ENCODE measurements around the gene FST. TPM values are rescaled to one million over a fixed set of nuclear protein-coding genes. Genes with fewer than 3 reads are reported as not detected.

Gene FST
- total RNA-seq, 4 donors from 2014 or later = 2.1 to 15.7 (median 9.3) TPM

- DNase-seq (ENCODE audit: low spot score) = no peak
- no peak for ATAC-seq (ENCODE audit: low FRiP score)
- TF ChIP-seq CTCF (IDR thresholded peaks at IDR 0.05) = no peak
These were observed 7.5 kb upstream of the FST start for GRCh38 chr5:53472720-53473510.

- TF ChIP-seq CTCF (IDR thresholded peaks at IDR 0.05) = no peak
- no peak for DNase-seq (ENCODE audit: low spot score)
- no peak for ATAC-seq (ENCODE audit: low FRiP score)
These were observed 6.8 kb upstream of the FST start for GRCh38 chr5:53473633-53474032.

GRCh38 chr5:53475320-53475719, 5.1 kb upstream of the FST start:
- no peak for ATAC-seq (ENCODE audit: low FRiP score)
- DNase-seq (ENCODE audit: low spot score) = no peak
- no peak for TF ChIP-seq CTCF (IDR thresholded peaks at IDR 0.05)

DNA sequence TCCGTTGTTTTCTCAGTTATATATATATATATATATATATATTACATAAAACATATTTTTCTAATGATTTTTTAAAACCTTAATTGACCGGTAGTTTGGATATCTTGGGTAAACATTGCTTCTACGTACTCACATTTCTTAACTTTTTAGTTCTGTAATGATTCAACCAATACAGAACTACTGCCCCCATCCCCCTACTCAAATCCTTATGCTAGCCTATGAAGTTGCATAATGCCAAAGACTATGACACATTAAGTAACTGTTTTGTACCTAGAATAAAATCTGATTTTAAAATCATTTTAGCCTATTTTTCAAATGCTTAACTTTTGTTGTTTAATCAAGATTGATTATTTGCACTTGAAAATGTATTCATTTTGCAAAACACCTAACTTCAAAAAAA, 4.4 kb upstream of the FST start:
- ATAC-seq (ENCODE audit: low FRiP score) (no peak), DNase-seq (ENCODE audit: low spot score) (no peak)
- TF ChIP-seq CTCF (IDR thresholded peaks at IDR 0.05) = no peak

- DNase-seq (ENCODE audit: low spot score) = no peak
- TF ChIP-seq CTCF (IDR thresholded peaks at IDR 0.05) = no peak
- ATAC-seq (ENCODE audit: low FRiP score) = no peak
These were observed 3.6 kb upstream of the FST start for GRCh38 chr5:53476531-53477480.

- DNase-seq (ENCODE audit: low spot score) (no peak), ATAC-seq (ENCODE audit: low FRiP score) (no peak)
- TF ChIP-seq CTCF (IDR thresholded peaks at IDR 0.05) = no peak
These were observed 1.9 kb upstream of the FST start for GRCh38 chr5:53478411-53479044.

Data from omental fat pad (tissue), 4 donors.